Measurements from ENCODE around the gene IL12RB1. TPM values are rescaled to one million over a fixed set of nuclear protein-coding genes. Genes with fewer than 3 reads are reported as not detected.
"Not testable (repeated sequence)": the region's sequence is repeated elsewhere in the genome, so short reads cannot be mapped to it uniquely, and the experiment has no call there.

IL12RB1 gene
- total RNA-seq, 1 donor from 2014 or later, result 1.5 TPM

- Histone ChIP-seq H3K9me3 (no peaks in the 10 kb centered on the region), H3K27me3 (no peaks in the 10 kb centered on the region), H3K27ac (peak overlapping the region in 1 of 2 donors; percentile 68), H3K4me3 (peak overlapping the region; percentile 72 to 82), H3K36me3 (no peaks in the 10 kb centered on the region), H3K4me1 (peaks cover 0 to 11% of the 10 kb centered on the region in 2 donors)
- intact Hi-C loops (cut with DNase I), result loop anchor here (10.0 kb wide), 1 partner anchor 144 kb away; a partner anchor contains a TSS
- TF ChIP-seq CTCF (IDR thresholded peaks at IDR 0.05), result no peak
- DNase-seq (ENCODE audit: low spot score in 2 of 2), result no peak
These were observed 24.0 kb upstream of the IL12RB1 start for GRCh38 chr19:18110609-18111232.

- no peaks in the 10 kb centered on the region for H3K27me3 ChIP-seq
- intact Hi-C loops (cut with DNase I), result loop anchor here (10.0 kb wide), 2 partner anchors 145 to 305 kb away; partner anchors contain the start of gene SSBP4
- TF ChIP-seq CTCF (IDR thresholded peaks at IDR 0.05), result no peak
- H3K9me3 ChIP-seq, result no peaks in the 10 kb centered on the region
- peaks cover 0 to 11% of the 10 kb centered on the region in 2 donors for H3K4me1 ChIP-seq
- no peaks in the 10 kb centered on the region for H3K36me3 ChIP-seq
- peak in 1 of 2 donors; percentile 76 for DNase-seq (ENCODE audit: low spot score in 2 of 2)
- H3K27ac ChIP-seq, result peak overlapping the region; percentile 56 to 68
- peak overlapping the region; percentile 72 to 82 for H3K4me3 ChIP-seq
These were observed 23.2 kb upstream of the IL12RB1 start for GRCh38 chr19:18109733-18110608.

DNA sequence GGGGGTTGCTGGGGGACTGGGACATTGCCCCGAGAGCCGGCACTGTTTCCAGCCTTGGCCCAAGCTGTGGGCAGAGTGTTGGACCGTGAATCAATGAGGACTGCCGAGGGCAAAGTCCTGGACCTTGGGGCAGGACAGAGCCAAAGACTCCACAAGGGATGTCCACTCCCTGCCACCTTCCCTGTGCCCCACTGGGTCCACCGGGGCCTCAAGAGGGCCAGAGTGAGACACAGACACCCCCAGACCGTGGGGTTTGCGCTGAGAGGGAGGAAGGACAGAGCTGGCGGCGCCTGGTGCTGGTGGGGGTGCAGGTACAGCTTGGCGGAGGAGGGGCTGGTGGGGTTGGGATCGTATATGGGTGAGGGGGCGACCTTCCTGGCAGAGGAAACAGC lies 22.6 kb upstream of the IL12RB1 start:
- Histone ChIP-seq H3K27me3 (no peaks in the 10 kb centered on the region), H3K9me3 (no peaks in the 10 kb centered on the region), H3K27ac (peak overlapping the region; percentile 56 to 68), H3K4me3 (peak overlapping the region; percentile 72 to 82), H3K4me1 (peaks cover 0 to 14% of the 10 kb centered on the region in 2 donors), H3K36me3 (no peaks in the 10 kb centered on the region)
- no peak for DNase-seq (ENCODE audit: low spot score in 2 of 2)
- intact Hi-C loops (cut with DNase I), result loop anchor here (10.0 kb wide), 1 partner anchor 305 kb away; the partner anchor contains the start of gene SSBP4
- no peak for TF ChIP-seq CTCF (IDR thresholded peaks at IDR 0.05)

GRCh38 chr19:18108897-18109296 lies 22.2 kb upstream of the IL12RB1 start:
- Histone ChIP-seq H3K36me3 (no peaks in the 10 kb centered on the region), H3K4me1 (peaks cover 0 to 14% of the 10 kb centered on the region in 2 donors), H3K27me3 (no peaks in the 10 kb centered on the region), H3K9me3 (no peaks in the 10 kb centered on the region), H3K27ac (peak overlapping the region in 1 of 2 donors; percentile 68), H3K4me3 (no peak overlapping the region)
- DNase-seq (ENCODE audit: low spot score in 2 of 2), result no peak
- intact Hi-C loops (cut with DNase I), result loop anchor here (10.0 kb wide), 1 partner anchor 306 kb away; the partner anchor contains the start of gene SSBP4
- no peak for TF ChIP-seq CTCF (IDR thresholded peaks at IDR 0.05)

GRCh38 chr19:18107235-18107634 lies 20.5 kb upstream of the IL12RB1 start:
- Histone ChIP-seq H3K4me1 (peaks cover 4 to 20% of the 10 kb centered on the region in 2 donors), H3K27ac (no peak overlapping the region), H3K27me3 (no peaks in the 10 kb centered on the region), H3K36me3 (no peaks in the 10 kb centered on the region), H3K4me3 (no peak overlapping the region), H3K9me3 (no peaks in the 10 kb centered on the region)
- DNase-seq (ENCODE audit: low spot score in 2 of 2), result no peak
- no peak for TF ChIP-seq CTCF (IDR thresholded peaks at IDR 0.05)
- intact Hi-C loops (cut with DNase I), result loop anchor here (10.0 kb wide), 1 partner anchor 308 kb away; the partner anchor contains the start of gene SSBP4

DNA sequence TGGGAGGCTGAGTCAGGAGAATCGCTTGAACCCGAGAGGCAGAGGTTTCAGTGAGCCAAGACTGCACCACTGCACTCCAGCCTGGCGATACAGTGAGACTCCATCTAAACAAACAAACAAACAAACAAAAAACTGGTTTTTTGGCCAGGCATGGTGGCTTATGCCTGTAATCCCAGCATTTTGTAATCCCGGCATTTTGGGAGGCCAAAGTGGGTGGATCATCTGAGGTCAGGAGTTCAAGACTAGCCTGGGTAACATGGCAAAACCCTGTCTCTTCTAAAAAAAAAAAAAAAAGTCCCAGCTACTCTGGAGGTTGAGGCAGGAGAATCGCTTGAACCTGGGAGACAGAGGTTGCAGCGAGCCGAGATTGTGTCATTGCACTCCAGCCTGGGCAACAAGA lies 18.5 kb upstream of the IL12RB1 start:
- H3K4me1 ChIP-seq, result peaks cover 4 to 15% of the 10 kb centered on the region in 2 donors
- not testable (repeated sequence) for H3K4me3 ChIP-seq; H3K36me3 ChIP-seq; H3K27me3 ChIP-seq; H3K27ac ChIP-seq; DNase-seq (ENCODE audit: low spot score in 2 of 2); H3K9me3 ChIP-seq
- intact Hi-C loops (cut with DNase I), result loop anchor here (10.0 kb wide), 1 partner anchor 310 kb away; the partner anchor contains the start of gene SSBP4
